Activated naive CD4-positive, alpha-beta T cell treated with Interleukin-2 at 50 U/mL for 16 hours (primary cell): ENCODE data around the gene DLL4.
"Not testable (repeated sequence)": the region's sequence is repeated elsewhere in the genome, so short reads cannot be mapped to it uniquely, and the experiment has no call there.

Experiments
- DNase-seq: peaks from one replicate; pipeline ENCODE4 v3.0.0-alpha.2; 2020

DLL4 gene

DNA sequence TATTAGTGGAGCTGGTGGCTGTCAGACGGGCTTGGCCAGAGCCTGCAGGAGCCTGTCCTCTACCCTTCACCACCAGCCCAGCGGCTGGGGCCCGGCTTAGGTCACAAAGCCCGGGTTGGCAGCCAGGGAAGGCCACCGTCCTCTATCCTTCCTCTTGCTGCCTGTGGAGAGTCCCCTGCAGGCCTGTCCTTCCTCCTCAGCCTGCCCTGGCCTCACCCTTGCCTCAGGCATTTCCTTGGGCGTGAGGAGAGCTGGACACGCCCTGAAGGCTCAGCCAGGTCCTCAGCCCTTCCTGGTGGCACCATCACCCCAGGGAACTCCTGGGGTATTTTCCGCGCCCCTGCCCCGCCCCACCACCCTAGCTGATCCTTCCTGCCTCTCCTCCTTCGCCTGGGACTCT, 31.8 kb downstream of the DLL4 start:
- DNase-seq: no peak

DNA sequence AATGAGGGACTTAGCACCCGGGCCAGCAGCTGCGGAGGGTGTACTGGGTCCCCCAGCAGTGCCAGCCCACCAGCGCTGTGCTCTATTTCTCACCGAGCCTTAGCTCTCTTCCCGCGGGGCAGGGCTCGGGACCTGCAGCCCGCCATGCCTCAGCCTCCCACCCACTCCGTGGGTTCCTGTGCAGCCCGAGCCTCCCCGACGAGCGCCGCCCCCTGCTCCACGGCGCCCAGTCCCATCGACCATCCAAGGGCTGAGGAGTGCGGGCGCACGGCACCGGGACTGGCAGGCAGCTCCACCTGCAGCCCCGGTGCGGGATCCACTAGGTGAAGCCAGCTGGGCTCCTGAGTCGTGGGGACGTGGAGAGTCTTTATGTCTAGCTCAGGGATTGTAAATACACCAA, 32.6 kb downstream of the DLL4 start:
- not testable (repeated sequence) for DNase-seq

DNA sequence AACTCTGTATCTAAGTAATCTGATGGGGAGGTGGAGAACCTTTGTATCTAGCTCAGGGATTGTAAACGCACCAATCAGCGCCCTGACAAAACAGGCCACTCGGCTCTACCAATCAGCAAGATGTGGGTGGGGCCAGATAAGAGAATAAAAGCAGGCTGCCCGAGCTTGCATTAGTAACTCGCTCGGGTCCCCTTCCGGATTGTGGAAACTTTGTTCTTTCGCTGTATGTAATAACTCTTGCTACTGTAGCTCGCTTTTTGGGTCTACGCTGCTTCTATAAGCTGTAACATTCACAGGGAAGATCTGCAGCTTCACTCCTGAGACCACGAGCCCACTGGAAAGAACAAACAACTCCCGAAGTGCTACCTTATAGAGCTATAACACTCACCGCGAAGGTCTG, 33.2 kb downstream of the DLL4 start:
- not testable (repeated sequence) for DNase-seq

DNA sequence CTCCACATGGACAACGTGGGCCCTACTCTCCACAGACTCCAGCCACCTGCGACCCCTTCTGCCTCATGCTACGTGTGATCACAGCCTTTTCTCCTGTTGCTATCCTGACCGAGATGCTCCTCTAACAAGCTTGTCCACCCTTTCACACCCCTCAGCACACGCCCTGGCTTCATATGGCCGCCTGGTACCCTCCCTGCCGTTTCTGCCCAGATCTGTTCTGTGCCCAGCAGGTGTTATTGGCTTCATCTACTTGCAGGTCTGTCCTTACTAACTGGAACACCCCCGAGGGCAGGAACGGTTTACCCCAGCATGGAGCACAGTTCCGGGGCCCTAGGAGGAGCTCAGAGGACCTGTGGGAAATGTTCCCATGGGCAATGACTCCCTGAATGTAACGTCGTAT, 34.1 kb downstream of the DLL4 start:
- no peak for DNase-seq

DNA sequence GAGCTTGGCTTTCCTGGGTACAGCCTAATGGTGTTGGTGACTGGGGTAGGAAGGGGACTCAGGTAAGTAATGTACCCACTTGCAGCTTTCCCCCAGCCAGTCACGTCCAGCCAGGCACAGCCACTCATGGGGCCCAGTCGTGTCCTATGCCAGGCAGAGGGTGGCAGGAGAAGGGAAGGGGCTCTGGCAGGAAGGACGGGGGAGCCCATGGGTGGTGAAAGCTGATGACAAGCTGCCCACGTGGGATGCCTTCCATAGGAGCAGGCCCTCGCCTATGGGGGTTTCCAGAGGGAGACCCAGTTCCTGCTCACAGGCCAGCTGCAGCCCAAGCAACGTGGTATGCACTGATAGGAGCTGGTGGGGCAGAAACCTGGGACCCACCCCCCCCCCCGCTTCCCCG, 34.9 kb downstream of the DLL4 start:
- no peak for DNase-seq

GRCh38 chr15:40964634-40965033, 35.5 kb downstream of the DLL4 start:
- DNase-seq: no peak

GRCh38 chr15:40968290-40969085, 39.3 kb downstream of the DLL4 start:
- no peak for DNase-seq

- no peak for DNase-seq
Measured at GRCh38 chr15:40969363-40969762, 40.2 kb downstream of the DLL4 start.

DNA sequence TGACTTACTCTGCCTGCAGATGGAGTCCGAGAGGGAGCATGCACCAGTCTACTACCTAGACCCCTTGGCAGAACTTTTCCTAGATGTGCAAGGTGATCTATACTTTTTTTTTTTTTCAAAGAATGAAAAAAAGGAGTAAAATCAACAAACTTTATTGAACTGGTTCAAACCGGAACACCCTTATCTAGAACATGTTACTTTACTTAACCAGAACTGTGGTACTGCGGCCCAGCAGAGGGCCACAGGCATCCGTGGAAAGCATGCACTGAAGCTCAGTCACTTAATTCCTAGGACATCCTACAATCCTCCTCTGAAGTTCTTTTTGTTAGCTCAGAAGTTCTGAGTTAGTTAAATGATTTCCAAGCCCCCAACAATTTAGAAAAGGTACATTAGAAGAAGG, 45.7 kb downstream of the DLL4 start:
- DNase-seq: no peak

DNA sequence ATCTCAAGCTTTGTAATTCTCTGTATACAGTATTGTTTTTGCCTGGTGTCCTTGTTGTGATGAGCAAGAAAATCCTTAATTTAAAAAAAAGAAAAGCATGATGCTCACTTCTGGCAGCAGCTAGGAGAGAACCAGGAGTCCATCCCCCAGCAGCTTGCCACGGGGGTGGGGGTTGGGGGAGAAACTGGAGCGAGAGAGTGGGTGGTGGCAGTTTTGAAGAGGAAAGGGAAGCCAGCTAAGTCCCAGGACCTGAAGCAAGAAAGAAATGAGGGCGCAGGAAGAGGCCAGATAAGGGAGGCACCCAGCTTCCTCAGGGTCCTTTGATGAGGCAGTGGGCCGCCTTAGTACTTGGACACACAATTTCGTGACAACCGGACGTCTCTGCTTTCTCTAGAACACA, 47.7 kb downstream of the DLL4 start:
- no peak for DNase-seq

DNA sequence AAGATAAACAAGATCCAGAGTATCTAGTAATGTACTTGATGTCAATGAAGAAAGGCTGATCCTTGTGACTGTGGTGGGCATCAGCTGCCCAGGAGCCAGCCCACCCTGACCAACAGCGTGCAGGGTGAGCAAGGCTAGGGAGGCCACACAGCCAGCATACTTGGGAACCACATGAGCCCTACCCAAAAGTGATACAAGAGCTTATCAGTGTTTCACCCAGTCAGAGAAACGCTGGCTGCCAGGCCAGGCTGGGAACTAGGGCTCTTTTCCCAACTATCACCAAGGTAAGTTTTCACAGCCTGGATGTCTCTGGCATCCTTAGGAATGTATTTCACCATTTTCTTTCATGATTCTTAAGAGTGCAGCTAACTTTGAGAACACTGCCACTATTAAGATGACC, 49.0 kb downstream of the DLL4 start:
- DNase-seq: no peak

- no peak for DNase-seq
Measured at GRCh38 chr15:40978562-40978961, 49.4 kb downstream of the DLL4 start.

GRCh38 chr15:40981186-40981585, 52.0 kb downstream of the DLL4 start:
- no peak for DNase-seq

DNA sequence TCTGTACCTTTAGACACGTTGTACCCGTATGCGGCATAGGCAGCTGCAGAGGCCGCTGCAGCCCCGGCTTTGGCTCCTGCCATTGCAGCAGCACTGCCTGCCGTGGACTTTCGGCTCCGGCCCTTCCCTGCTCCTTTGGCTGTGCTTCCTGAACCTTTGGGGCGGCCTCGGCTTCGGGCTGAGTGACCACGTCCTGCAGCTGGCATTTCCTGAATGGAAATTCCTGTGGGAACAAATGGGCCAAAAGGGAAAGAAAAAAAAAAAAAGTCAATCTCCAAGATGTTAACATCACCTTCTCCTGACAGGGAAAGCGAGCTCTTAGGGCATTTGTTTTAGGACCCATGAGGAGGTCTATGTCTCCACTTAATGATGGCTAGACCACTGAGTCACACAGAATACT, 53.7 kb downstream of the DLL4 start:
- DNase-seq: no peak

- no peak for DNase-seq
Measured at GRCh38 chr15:40984406-40984805, 55.3 kb downstream of the DLL4 start.

GRCh38 chr15:40984964-40985363, 55.8 kb downstream of the DLL4 start:
- DNase-seq: no peak

GRCh38 chr15:40985541-40986330, 56.6 kb downstream of the DLL4 start:
- DNase-seq: no peak

- DNase-seq: no peak
Measured at GRCh38 chr15:40986820-40987219, 57.7 kb downstream of the DLL4 start.

DNA sequence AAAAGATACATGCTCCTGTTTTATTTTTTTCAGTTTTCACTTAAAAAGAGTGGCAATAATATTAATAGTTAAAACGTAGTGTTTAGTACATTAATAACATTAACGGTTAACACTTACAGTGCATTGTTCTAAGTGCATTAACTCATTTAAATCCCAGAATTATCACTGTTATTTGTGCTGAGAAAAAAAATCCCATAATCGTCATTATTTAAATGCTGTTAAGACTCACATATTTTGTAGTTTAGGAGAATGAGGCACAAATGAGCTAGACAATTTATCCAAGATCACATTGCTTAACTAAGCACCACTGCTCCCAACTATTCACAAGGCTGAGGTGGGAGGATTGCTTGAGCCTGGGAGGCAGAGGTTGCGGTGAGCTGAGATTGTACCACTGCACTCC, 59.0 kb downstream of the DLL4 start:
- DNase-seq: no peak
